Cardiac muscle cell (in vitro differentiated cells and primary cell): ENCODE measurements around the gene FGF1. TPM values are rescaled to one million over a fixed set of nuclear protein-coding genes. Genes with fewer than 3 reads are reported as not detected.

Source experiments
- DNase-seq, 2 donors: peaks; one replicate each; pipeline versions ENCODE4 v3.0.0 to v3.0.0-alpha.2; 2010 to 2017; ENCODE audit warnings: low read depth in 1 of 2, low spot score in 1 of 2
- H3K27ac ChIP-seq: fragments of 200-600 bp; sonication (generic); 2 replicates; pipeline ENCODE4 v1.5.1; 2016
- H3K27me3 ChIP-seq: fragments of 200-600 bp; sonication (generic); 2 replicates; pipeline ENCODE4 v1.6.0; 2016; ENCODE audit warnings: control low read depth
- H3K36me3 ChIP-seq: fragments of 200-600 bp; sonication (generic); 2 replicates; pipeline ENCODE4 v1.5.1; 2016; ENCODE audit warnings: control low read depth
- H3K4me1 ChIP-seq: fragments of 200-600 bp; sonication (generic); 2 replicates; pipeline ENCODE4 v1.8.1; 2017; ENCODE audit warnings: low read depth, mild to moderate bottlenecking, mixed run types
- H3K4me3 ChIP-seq: fragments of 200-600 bp; sonication (generic); 2 replicates; pipeline ENCODE4 v1.5.1; 2016; ENCODE audit warnings: mild to moderate bottlenecking
- H3K9me3 ChIP-seq: fragments of 200-600 bp; sonication (generic); 2 replicates; pipeline ENCODE4 v1.5.1; 2017; ENCODE audit warnings: low read depth, mild to moderate bottlenecking, control low read depth
- polyA plus RNA-seq: library from polyadenylated mRNA; unstranded; fragments of >200 nt; fragmentation: Nextera tagmentation; extraction: Ambion mirVana; gene quantifications from 2 replicates; pipeline ENCODE4 v1.2.1, GENCODE V29; 2016
- total RNA-seq: library from RNA; depleted of rRNA; stranded (reverse); fragments of >200 nt; gene quantifications from 2 replicates; pipeline ENCODE4 v1.2.3, GENCODE V29; 2016
- TF ChIP-seq, protein P1 (sequence below): IDR thresholded peaks from 2 replicates; pipeline ENCODE4 v1.5.1; 2012; ENCODE audit warnings: low read depth, mild to moderate bottlenecking, low read length

The FGF1 gene
- total and polyA plus RNA-seq, 2 experiments from 2014 or later, result not detected

DNA sequence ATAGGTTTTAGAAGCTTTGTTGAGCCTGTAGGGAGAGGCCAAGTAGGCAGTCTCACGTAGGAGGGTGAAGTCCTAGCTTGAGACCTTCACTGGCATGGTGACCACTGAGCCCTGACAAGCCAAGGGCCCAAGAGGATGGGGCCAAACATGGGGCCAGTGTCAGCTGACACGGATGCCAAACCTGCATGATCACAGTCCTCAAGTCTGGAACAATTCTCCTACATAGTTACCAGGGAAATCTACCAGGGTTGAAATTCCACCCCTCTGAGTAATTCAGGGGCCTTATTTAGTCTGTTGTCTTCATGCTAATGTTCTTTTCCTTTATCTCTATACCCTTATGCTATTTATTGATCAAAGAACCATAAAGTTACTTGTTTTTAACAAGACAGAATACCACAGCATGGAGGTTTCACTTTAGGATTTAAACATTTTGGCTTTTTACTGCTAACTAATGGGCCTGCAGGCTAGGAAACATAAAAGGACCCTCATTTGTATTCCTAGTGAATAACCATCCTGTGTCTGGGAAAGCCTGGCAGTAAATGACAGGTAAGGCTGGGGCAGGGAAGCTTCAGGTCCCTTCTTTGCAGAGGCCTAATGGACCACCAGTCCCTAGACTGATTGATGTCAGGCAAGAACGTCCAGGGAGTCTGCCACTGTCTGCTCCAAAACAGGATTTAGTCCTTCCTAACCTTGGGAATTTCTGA lies 140.8 kb downstream of the FGF1 start:
- Histone ChIP-seq H3K27me3 (no peaks in the 10 kb centered on the region), H3K4me3 (no peak overlapping the region), H3K4me1 (peaks cover 24% of the 10 kb centered on the region), H3K27ac (no peak overlapping the region), H3K36me3 (no peaks in the 10 kb centered on the region), H3K9me3 (no peaks in the 10 kb centered on the region)
- peak in 1 of 2 donors; percentile 31 for DNase-seq
- TF ChIP-seq, protein P1, sequence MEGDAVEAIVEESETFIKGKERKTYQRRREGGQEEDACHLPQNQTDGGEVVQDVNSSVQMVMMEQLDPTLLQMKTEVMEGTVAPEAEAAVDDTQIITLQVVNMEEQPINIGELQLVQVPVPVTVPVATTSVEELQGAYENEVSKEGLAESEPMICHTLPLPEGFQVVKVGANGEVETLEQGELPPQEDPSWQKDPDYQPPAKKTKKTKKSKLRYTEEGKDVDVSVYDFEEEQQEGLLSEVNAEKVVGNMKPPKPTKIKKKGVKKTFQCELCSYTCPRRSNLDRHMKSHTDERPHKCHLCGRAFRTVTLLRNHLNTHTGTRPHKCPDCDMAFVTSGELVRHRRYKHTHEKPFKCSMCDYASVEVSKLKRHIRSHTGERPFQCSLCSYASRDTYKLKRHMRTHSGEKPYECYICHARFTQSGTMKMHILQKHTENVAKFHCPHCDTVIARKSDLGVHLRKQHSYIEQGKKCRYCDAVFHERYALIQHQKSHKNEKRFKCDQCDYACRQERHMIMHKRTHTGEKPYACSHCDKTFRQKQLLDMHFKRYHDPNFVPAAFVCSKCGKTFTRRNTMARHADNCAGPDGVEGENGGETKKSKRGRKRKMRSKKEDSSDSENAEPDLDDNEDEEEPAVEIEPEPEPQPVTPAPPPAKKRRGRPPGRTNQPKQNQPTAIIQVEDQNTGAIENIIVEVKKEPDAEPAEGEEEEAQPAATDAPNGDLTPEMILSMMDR, result no peak

DNA sequence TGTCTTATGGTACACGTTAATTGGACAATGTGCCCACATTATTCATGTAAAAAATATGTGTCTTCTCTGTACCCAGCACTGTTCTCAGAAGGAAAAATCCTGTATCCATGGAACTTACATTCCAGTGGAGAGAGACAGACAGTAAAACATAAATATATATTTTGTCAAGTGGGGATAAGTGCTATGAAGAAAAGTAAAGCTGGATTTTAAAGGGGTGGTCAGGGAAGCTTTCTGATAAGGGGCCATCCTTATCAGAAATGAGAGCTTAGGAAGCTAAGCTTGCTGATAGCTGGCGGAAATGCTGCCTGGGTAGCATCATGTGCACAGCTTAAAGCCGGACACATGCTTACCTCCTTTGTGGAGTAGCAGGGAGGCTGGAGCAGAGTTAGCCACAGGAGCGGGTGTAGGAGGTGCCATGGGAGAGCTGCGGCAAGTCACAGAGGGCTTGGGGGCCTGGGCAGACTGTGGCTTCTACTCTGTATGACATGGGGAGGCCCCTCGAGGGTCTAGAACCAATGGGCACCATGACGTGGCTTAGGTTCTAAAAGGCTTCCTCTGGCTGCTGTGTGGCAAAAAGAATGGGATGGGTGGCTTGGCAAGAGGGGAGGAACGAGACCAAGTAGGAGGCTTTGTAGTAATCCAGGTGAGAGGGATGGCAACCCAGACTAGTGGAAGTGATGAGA lies 141.7 kb downstream of the FGF1 start:
- peak in 1 of 2 donors; percentile 43 for DNase-seq
- TF ChIP-seq, protein P1, result no peak
- no peaks in the 10 kb centered on the region for H3K27me3 ChIP-seq
- H3K36me3 ChIP-seq, result no peaks in the 10 kb centered on the region
- H3K4me3 ChIP-seq, result no peak overlapping the region
- H3K9me3 ChIP-seq, result no peaks in the 10 kb centered on the region
- no peak overlapping the region for H3K27ac ChIP-seq
- H3K4me1 ChIP-seq, result peaks cover 24% of the 10 kb centered on the region

DNA sequence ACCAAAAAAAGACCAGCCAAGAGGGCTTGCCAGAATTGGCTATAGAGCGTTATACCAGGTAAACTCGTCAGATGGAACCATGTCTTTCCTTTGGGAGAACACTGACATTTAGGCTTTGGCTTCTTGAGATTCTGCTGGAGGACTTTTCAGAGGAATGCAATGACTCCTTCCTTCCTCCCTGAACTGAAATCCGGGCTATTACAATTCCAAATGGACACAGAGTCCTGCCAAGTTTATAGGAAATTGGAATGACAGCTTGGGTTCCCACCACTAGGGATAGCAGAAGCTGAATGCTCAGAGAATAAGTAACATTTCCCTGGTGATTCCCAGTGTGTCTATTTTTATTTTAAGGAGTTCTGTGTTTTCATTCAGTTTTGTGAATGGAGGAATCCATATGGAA lies 143.0 kb downstream of the FGF1 start:
- no peaks in the 10 kb centered on the region for H3K27me3 ChIP-seq
- TF ChIP-seq, protein P1, result peak; percentile 16
- H3K4me1 ChIP-seq, result peaks cover 24% of the 10 kb centered on the region
- H3K9me3 ChIP-seq, result no peaks in the 10 kb centered on the region
- H3K36me3 ChIP-seq, result no peaks in the 10 kb centered on the region
- H3K27ac ChIP-seq, result no peak overlapping the region
- H3K4me3 ChIP-seq, result no peak overlapping the region
- peak in 1 of 2 donors; percentile 73 for DNase-seq

Other genes starting within 250 kb of the FGF1 start
- 10.7 and 16.2 TPM in 2 replicates for gene ARHGAP26, start 84.3 kb upstream of the FGF1 start, total RNA-seq
- gene ARHGAP26, start 84.3 kb upstream of the FGF1 start, polyA plus RNA-seq, result 12.7 and 12.9 TPM in 2 replicates